Activated CD4-positive, alpha-beta memory T cell treated with anti-CD3 and anti-CD28 coated beads for 36 hours (primary cell): Measurements from ENCODE around the gene FKBP5. TPM values are rescaled to one million over a fixed set of nuclear protein-coding genes. Genes with fewer than 3 reads are reported as not detected.
"Not testable (repeated sequence)": the region's sequence is repeated elsewhere in the genome, so short reads cannot be mapped to it uniquely, and the experiment has no call there.

ENCODE experiments used
- CTCF ChIA-PET: fragments of 350-600 bp; sonication (Branson Sonifier 250); formaldehyde crosslinking; loops from one replicate; lab custom pipeline; 2021; ENCODE audit warnings: antibody characterized with exemption, inconsistent platforms; lab: Charles Lee
- POLR2A ChIA-PET: fragments of 350-600 bp; sonication (Branson Sonifier 250); formaldehyde crosslinking; loops from one replicate; lab custom pipeline; 2021; ENCODE audit warnings: antibody characterized with exemption; lab: Charles Lee
- DNase-seq: peaks from one replicate; pipeline ENCODE4 v3.0.0-alpha.2; 2020
- H3K27ac Mint-ChIP-seq: one replicate; pipeline ENCODE4 v1.8.0; 2021; ENCODE audit warnings: mixed read lengths
- H3K27me3 Mint-ChIP-seq: one replicate; pipeline ENCODE4 v1.8.0; 2021; ENCODE audit warnings: mixed read lengths
- H3K36me3 Mint-ChIP-seq: one replicate; pipeline ENCODE4 v1.8.0; 2021; ENCODE audit warnings: mixed read lengths
- H3K4me1 Mint-ChIP-seq: one replicate; pipeline ENCODE4 v1.8.0; 2021; ENCODE audit warnings: low read depth, mixed read lengths
- H3K4me3 Mint-ChIP-seq: one replicate; pipeline ENCODE4 v1.8.0; 2021; ENCODE audit warnings: mild to moderate bottlenecking, mixed read lengths
- H3K9me3 Mint-ChIP-seq: one replicate; pipeline ENCODE4 v1.8.0; 2021; ENCODE audit warnings: mixed read lengths
- intact Hi-C: fragments of 100-400 bp; cut with micrococcal nuclease; formaldehyde crosslinking; loops from one replicate; pipeline ENCODE4 v1.15.1; 2023
- total RNA-seq, 2 experiments: library from RNA; stranded (reverse); gene quantifications; one replicate each; pipeline ENCODE4 v1.2.3, GENCODE V29; 2021

The FKBP5 gene
- total RNA-seq, 2 experiments from 2014 or later: 111 to 112 TPM

GRCh38 chr6:35582315-35582714 lies 106.4 kb downstream of the FKBP5 start:
- POLR2A ChIA-PET: no interaction called here
- no peaks in the 10 kb centered on the region for H3K27me3 Mint-ChIP-seq
- H3K9me3 Mint-ChIP-seq: no peaks in the 10 kb centered on the region
- peaks cover 47% of the 10 kb centered on the region for H3K4me1 Mint-ChIP-seq
- no peak overlapping the region for H3K27ac Mint-ChIP-seq
- DNase-seq: no peak
- intact Hi-C loops: no loop called here
- H3K36me3 Mint-ChIP-seq: peaks cover 30% of the 10 kb centered on the region
- H3K4me3 Mint-ChIP-seq: no peak overlapping the region
- CTCF ChIA-PET: interaction anchor here (0.6 to 7.1 kb wide), 9 partner anchors 29 to 172 kb away, joined by 3 to 210 read pairs (median 3); partner anchors contain the start of gene ARMC12

- Mint-ChIP-seq H3K4me1 (peaks cover 40% of the 10 kb centered on the region), H3K4me3 (no peak overlapping the region), H3K27ac (peak overlapping the region; percentile 72), H3K9me3 (no peaks in the 10 kb centered on the region), H3K27me3 (no peaks in the 10 kb centered on the region), H3K36me3 (peaks cover 33% of the 10 kb centered on the region)
- no peak for DNase-seq
- ChIA-PET POLR2A (no interaction called here), CTCF (interaction anchor here (0.7 to 7.1 kb wide), 7 partner anchors 9 to 154 kb away, joined by 3 to 210 read pairs (median 4); partner anchors contain the start of gene ARMC12)
- intact Hi-C loops: no loop called here
Measured at GRCh38 chr6:35581633-35582032, 107.1 kb downstream of the FKBP5 start.

GRCh38 chr6:35580836-35581235 lies 107.9 kb downstream of the FKBP5 start:
- ChIA-PET POLR2A (no interaction called here), CTCF (interaction anchor here (0.9 to 7.1 kb wide), 3 partner anchors 10 to 155 kb away, joined by 3 to 210 read pairs (median 11); partner anchors contain the start of gene ARMC12)
- H3K9me3 Mint-ChIP-seq: no peaks in the 10 kb centered on the region
- intact Hi-C loops: no loop called here
- H3K36me3 Mint-ChIP-seq: peaks cover 29% of the 10 kb centered on the region
- peaks cover 32% of the 10 kb centered on the region for H3K4me1 Mint-ChIP-seq
- no peak overlapping the region for H3K27ac Mint-ChIP-seq
- H3K27me3 Mint-ChIP-seq: no peaks in the 10 kb centered on the region
- H3K4me3 Mint-ChIP-seq: no peak overlapping the region
- no peak for DNase-seq

- H3K4me3 Mint-ChIP-seq: no peak overlapping the region
- intact Hi-C loops: no loop called here
- H3K27ac Mint-ChIP-seq: no peak overlapping the region
- DNase-seq: no peak
- no peaks in the 10 kb centered on the region for H3K9me3 Mint-ChIP-seq
- peaks cover 35% of the 10 kb centered on the region for H3K36me3 Mint-ChIP-seq
- H3K4me1 Mint-ChIP-seq: peaks cover 6% of the 10 kb centered on the region
- no peaks in the 10 kb centered on the region for H3K27me3 Mint-ChIP-seq
- CTCF ChIA-PET: interaction anchor here (0.8 to 2.7 kb wide), 2 partner anchors 38 to 160 kb away, joined by 3 to 18 read pairs; partner anchors contain the start of gene ARMC12
- POLR2A ChIA-PET: no interaction called here
Measured at GRCh38 chr6:35576682-35577081, 112.0 kb downstream of the FKBP5 start.

- H3K36me3 Mint-ChIP-seq: peaks cover 30% of the 10 kb centered on the region
- intact Hi-C loops: no loop called here
- no peak for DNase-seq
- H3K4me3 Mint-ChIP-seq: no peak overlapping the region
- ChIA-PET POLR2A (no interaction called here), CTCF (interaction anchor here (1.0 to 4.4 kb wide), 5 partner anchors 11 to 164 kb away, joined by 3 to 44 read pairs (median 5); partner anchors contain the start of gene ARMC12)
- H3K9me3 Mint-ChIP-seq: no peaks in the 10 kb centered on the region
- H3K27ac Mint-ChIP-seq: no peak overlapping the region
- peaks cover 5% of the 10 kb centered on the region for H3K4me1 Mint-ChIP-seq
- no peaks in the 10 kb centered on the region for H3K27me3 Mint-ChIP-seq
Measured at GRCh38 chr6:35573495-35574110, 115.1 kb downstream of the FKBP5 start.

GRCh38 chr6:35570885-35571330 lies 117.8 kb downstream of the FKBP5 start:
- H3K4me1 Mint-ChIP-seq, H3K27me3 Mint-ChIP-seq, DNase-seq, H3K9me3 Mint-ChIP-seq, POLR2A ChIA-PET, H3K27ac Mint-ChIP-seq, intact Hi-C loops, H3K4me3 Mint-ChIP-seq: not testable (repeated sequence)
- peaks cover 14% of the 10 kb centered on the region for H3K36me3 Mint-ChIP-seq
- CTCF ChIA-PET: interaction anchor here (1.1 to 4.9 kb wide), 4 partner anchors 14 to 167 kb away, joined by 3 to 62 read pairs (median 4); partner anchors contain the start of gene ARMC12

- H3K27ac Mint-ChIP-seq: no peak overlapping the region
- no peak overlapping the region for H3K4me3 Mint-ChIP-seq
- intact Hi-C loops: loop anchor here (1.0 kb wide), 1 partner anchor 168 kb away; the partner anchor contains the start of gene ARMC12
- peak; percentile 68 for DNase-seq
- H3K27me3 Mint-ChIP-seq: peaks cover 3% of the 10 kb centered on the region
- no peaks in the 10 kb centered on the region for H3K9me3 Mint-ChIP-seq
- POLR2A ChIA-PET: interaction anchor here (0.7 kb wide), 1 partner anchor 46 kb away, joined by 3 read pairs; no protein-coding TSS in a partner anchor
- CTCF ChIA-PET: interaction anchor here (0.9 to 4.9 kb wide), 10 partner anchors 10 to 951 kb away, joined by 3 to 62 read pairs (median 4); partner anchors contain the start of gene ARMC12
- peaks cover 4% of the 10 kb centered on the region for H3K36me3 Mint-ChIP-seq
- peaks cover 2% of the 10 kb centered on the region for H3K4me1 Mint-ChIP-seq
Measured at GRCh38 chr6:35569011-35569461, 119.7 kb downstream of the FKBP5 start.

- H3K9me3 Mint-ChIP-seq: no peaks in the 10 kb centered on the region
- H3K36me3 Mint-ChIP-seq: no peaks in the 10 kb centered on the region
- intact Hi-C loops: no loop called here
Measured at GRCh38 chr6:35566794-35567193, 121.9 kb downstream of the FKBP5 start.

GRCh38 chr6:35564733-35565132 lies 124.0 kb downstream of the FKBP5 start:
- ChIA-PET POLR2A (no interaction called here), CTCF (interaction anchor here (0.7 to 2.4 kb wide), 3 partner anchors 13 to 172 kb away, joined by 3 to 13 read pairs (median 8); partner anchors contain the start of genes ARMC12 and RPL10A)
- no peak for DNase-seq
- no peak overlapping the region for H3K27ac Mint-ChIP-seq
- H3K4me3 Mint-ChIP-seq: no peak overlapping the region
- intact Hi-C loops: no loop called here
- H3K36me3 Mint-ChIP-seq: no peaks in the 10 kb centered on the region
- H3K9me3 Mint-ChIP-seq: no peaks in the 10 kb centered on the region
- H3K27me3 Mint-ChIP-seq: peaks cover 5% of the 10 kb centered on the region
- H3K4me1 Mint-ChIP-seq: peaks cover 6% of the 10 kb centered on the region

More at GRCh38 chr6:35566794-35567193, 121.9 kb downstream of the FKBP5 start:
- POLR2A ChIA-PET: no interaction called here
- H3K27ac Mint-ChIP-seq: no peak overlapping the region
- H3K4me1 Mint-ChIP-seq: peaks cover 2% of the 10 kb centered on the region
- DNase-seq: no peak
- H3K4me3 Mint-ChIP-seq: no peak overlapping the region
- peaks cover 5% of the 10 kb centered on the region for H3K27me3 Mint-ChIP-seq
- CTCF ChIA-PET: interaction anchor here (4.9 kb wide), 1 partner anchor 172 kb away, joined by 62 read pairs; the partner anchor contains the start of gene ARMC12

- no peaks in the 10 kb centered on the region for H3K36me3 Mint-ChIP-seq
- H3K27me3 Mint-ChIP-seq: peaks cover 5% of the 10 kb centered on the region
- H3K4me1 Mint-ChIP-seq: peaks cover 5% of the 10 kb centered on the region
- CTCF ChIA-PET: interaction anchor here (1.0 to 2.4 kb wide), 2 partner anchors 22 to 175 kb away, joined by 3 to 8 read pairs; partner anchors contain the start of gene ARMC12
- H3K9me3 Mint-ChIP-seq: no peaks in the 10 kb centered on the region
- no peak overlapping the region for H3K27ac Mint-ChIP-seq
- no peak overlapping the region for H3K4me3 Mint-ChIP-seq
- POLR2A ChIA-PET: no interaction called here
- DNase-seq: no peak
- intact Hi-C loops: no loop called here
Measured at GRCh38 chr6:35562060-35562459, 126.7 kb downstream of the FKBP5 start.

GRCh38 chr6:35561113-35561512 lies 127.6 kb downstream of the FKBP5 start:
- no peak for DNase-seq
- Mint-ChIP-seq H3K36me3 (no peaks in the 10 kb centered on the region), H3K9me3 (no peaks in the 10 kb centered on the region), H3K27me3 (peaks cover 1% of the 10 kb centered on the region), H3K27ac (no peak overlapping the region), H3K4me3 (no peak overlapping the region), H3K4me1 (peaks cover 5% of the 10 kb centered on the region)
- CTCF ChIA-PET: interaction anchor here (1.0 to 1.2 kb wide), 2 partner anchors 21 to 39 kb away, joined by 3 read pairs; no protein-coding TSS in a partner anchor
- POLR2A ChIA-PET: no interaction called here
- intact Hi-C loops: no loop called here

GRCh38 chr6:35558571-35558970 lies 130.1 kb downstream of the FKBP5 start:
- peaks cover 1% of the 10 kb centered on the region for H3K27me3 Mint-ChIP-seq
- H3K4me3 Mint-ChIP-seq: no peak overlapping the region
- intact Hi-C loops: no loop called here
- H3K27ac Mint-ChIP-seq: no peak overlapping the region
- ChIA-PET POLR2A (no interaction called here), CTCF (interaction anchor here (2.4 kb wide), 1 partner anchor 178 kb away, joined by 9 read pairs; the partner anchor contains the start of gene ARMC12)
- DNase-seq: peak; percentile 33
- H3K4me1 Mint-ChIP-seq: peaks cover 5% of the 10 kb centered on the region
- no peaks in the 10 kb centered on the region for H3K9me3 Mint-ChIP-seq
- H3K36me3 Mint-ChIP-seq: no peaks in the 10 kb centered on the region
